Measurements from ENCODE around the gene KIAA0930. TPM values are rescaled to one million over a fixed set of nuclear protein-coding genes. Genes with fewer than 3 reads are reported as not detected.

The KIAA0930 gene
- polyA plus RNA-seq, 1 donor from 2014 or later = 129 TPM

DNA sequence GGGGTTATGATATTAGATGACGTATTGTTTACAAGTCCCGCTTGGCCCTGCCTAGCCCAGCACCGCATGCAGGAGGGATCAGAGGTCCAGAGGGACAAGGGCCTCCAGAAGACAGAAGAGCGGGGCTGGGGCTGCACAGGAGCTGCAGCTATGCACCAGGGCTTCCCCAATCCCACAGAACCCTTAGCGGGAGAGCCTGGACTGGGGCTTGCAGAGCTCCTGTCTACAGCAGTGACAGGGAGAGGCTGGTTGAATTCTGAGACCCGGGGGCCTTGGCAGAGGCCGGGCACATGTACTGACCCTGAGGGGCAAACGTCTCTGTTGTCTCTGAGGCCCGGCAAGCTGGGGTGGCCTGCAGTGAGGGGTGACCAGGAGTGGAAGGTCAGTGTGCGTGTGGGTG, 6.9 kb downstream of the KIAA0930 start:
- Histone ChIP-seq H3K9me3 (ENCODE audit: low read length) (no peaks in the 10 kb centered on the region), H3K4me3 (ENCODE audit: low read length) (no peak overlapping the region), H3K4me2 (ENCODE audit: low read length) (no peak overlapping the region), H3K9ac (ENCODE audit: low read length) (no peak overlapping the region), H3K9me2 (ENCODE audit: insufficient read depth, low read length) (no peaks in the 10 kb centered on the region), H3K36me3 (ENCODE audit: insufficient read depth, low read length) (no peaks in the 10 kb centered on the region), H3K79me2 (replicated peaks; ENCODE audit: insufficient read depth, low read length) (peaks cover 41% of the 10 kb centered on the region), H2AFZ (ENCODE audit: low read depth, low read length) (no peak overlapping the region), H3K27me3 (ENCODE audit: insufficient read depth, low read depth, low read length) (no peaks in the 10 kb centered on the region), H3F3A (ENCODE audit: insufficient read depth, low read length, poor library complexity, severe bottlenecking) (no peaks in the 10 kb centered on the region), H3K27ac (ENCODE audit: low read length) (no peak overlapping the region), H4K20me1 (ENCODE audit: insufficient read depth) (peaks cover 23% of the 10 kb centered on the region)
- TF ChIP-seq TAF1 (IDR thresholded peaks at IDR 0.05; ENCODE audit: low read depth) (no peak), EZH2 (IDR thresholded peaks at IDR 0.05; ENCODE audit: borderline replicate concordance, insufficient read depth, low read length, poor library complexity, severe bottlenecking) (no peak), RAD21 (conservative IDR thresholded peaks at IDR 0.05) (no peak), MXI1 (conservative IDR thresholded peaks at IDR 0.05; ENCODE audit: poor library complexity, severe bottlenecking) (no peak), SMC3 (conservative IDR thresholded peaks at IDR 0.05; ENCODE audit: poor library complexity) (no peak), POLR2AphosphoS5 (IDR thresholded peaks at IDR 0.05) (no peak), EP300 (conservative IDR thresholded peaks at IDR 0.05; ENCODE audit: poor library complexity, severe bottlenecking) (no peak)
- TF ChIP-seq, protein P1, sequence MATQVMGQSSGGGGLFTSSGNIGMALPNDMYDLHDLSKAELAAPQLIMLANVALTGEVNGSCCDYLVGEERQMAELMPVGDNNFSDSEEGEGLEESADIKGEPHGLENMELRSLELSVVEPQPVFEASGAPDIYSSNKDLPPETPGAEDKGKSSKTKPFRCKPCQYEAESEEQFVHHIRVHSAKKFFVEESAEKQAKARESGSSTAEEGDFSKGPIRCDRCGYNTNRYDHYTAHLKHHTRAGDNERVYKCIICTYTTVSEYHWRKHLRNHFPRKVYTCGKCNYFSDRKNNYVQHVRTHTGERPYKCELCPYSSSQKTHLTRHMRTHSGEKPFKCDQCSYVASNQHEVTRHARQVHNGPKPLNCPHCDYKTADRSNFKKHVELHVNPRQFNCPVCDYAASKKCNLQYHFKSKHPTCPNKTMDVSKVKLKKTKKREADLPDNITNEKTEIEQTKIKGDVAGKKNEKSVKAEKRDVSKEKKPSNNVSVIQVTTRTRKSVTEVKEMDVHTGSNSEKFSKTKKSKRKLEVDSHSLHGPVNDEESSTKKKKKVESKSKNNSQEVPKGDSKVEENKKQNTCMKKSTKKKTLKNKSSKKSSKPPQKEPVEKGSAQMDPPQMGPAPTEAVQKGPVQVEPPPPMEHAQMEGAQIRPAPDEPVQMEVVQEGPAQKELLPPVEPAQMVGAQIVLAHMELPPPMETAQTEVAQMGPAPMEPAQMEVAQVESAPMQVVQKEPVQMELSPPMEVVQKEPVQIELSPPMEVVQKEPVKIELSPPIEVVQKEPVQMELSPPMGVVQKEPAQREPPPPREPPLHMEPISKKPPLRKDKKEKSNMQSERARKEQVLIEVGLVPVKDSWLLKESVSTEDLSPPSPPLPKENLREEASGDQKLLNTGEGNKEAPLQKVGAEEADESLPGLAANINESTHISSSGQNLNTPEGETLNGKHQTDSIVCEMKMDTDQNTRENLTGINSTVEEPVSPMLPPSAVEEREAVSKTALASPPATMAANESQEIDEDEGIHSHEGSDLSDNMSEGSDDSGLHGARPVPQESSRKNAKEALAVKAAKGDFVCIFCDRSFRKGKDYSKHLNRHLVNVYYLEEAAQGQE (IDR thresholded peaks at IDR 0.05; ENCODE audit: borderline replicate concordance) = no peak
- TF ChIP-seq, protein P2, sequence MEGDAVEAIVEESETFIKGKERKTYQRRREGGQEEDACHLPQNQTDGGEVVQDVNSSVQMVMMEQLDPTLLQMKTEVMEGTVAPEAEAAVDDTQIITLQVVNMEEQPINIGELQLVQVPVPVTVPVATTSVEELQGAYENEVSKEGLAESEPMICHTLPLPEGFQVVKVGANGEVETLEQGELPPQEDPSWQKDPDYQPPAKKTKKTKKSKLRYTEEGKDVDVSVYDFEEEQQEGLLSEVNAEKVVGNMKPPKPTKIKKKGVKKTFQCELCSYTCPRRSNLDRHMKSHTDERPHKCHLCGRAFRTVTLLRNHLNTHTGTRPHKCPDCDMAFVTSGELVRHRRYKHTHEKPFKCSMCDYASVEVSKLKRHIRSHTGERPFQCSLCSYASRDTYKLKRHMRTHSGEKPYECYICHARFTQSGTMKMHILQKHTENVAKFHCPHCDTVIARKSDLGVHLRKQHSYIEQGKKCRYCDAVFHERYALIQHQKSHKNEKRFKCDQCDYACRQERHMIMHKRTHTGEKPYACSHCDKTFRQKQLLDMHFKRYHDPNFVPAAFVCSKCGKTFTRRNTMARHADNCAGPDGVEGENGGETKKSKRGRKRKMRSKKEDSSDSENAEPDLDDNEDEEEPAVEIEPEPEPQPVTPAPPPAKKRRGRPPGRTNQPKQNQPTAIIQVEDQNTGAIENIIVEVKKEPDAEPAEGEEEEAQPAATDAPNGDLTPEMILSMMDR (IDR thresholded peaks at IDR 0.05; ENCODE audit: poor library complexity, severe bottlenecking) = no peak

DNA sequence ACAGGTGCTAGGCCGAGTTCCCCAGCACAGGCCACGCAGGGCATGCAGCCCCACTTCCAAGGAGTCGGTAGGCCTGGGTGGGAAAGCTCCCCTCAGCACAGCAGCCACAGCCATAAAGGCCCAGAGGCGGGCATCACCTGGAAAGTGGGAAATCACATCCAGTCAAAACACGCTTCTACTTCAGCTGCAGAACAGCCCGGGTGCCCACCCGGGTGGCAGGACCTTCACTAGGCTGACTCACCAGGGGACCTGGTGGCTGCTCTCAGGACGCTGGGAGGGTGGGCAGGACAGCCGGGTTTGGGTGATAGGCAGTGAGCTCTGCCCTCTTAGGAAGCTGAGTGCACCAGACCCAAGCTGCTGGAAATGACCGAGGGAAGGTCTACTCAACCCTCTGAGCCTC, 7.3 kb downstream of the KIAA0930 start:
- TF ChIP-seq, protein P2 (IDR thresholded peaks at IDR 0.05; ENCODE audit: poor library complexity, severe bottlenecking) = no peak
- no peak for TF ChIP-seq EP300 (conservative IDR thresholded peaks at IDR 0.05; ENCODE audit: poor library complexity, severe bottlenecking)
- TF ChIP-seq, protein P1 (IDR thresholded peaks at IDR 0.05; ENCODE audit: borderline replicate concordance) = no peak
- no peak for TF ChIP-seq TAF1 (IDR thresholded peaks at IDR 0.05; ENCODE audit: low read depth)
- TF ChIP-seq RAD21 (conservative IDR thresholded peaks at IDR 0.05) = no peak
- no peak for TF ChIP-seq POLR2AphosphoS5 (IDR thresholded peaks at IDR 0.05)
- no peak for TF ChIP-seq SMC3 (conservative IDR thresholded peaks at IDR 0.05; ENCODE audit: poor library complexity)
- no peak for TF ChIP-seq EZH2 (IDR thresholded peaks at IDR 0.05; ENCODE audit: borderline replicate concordance, insufficient read depth, low read length, poor library complexity, severe bottlenecking)
- TF ChIP-seq MXI1 (conservative IDR thresholded peaks at IDR 0.05; ENCODE audit: poor library complexity, severe bottlenecking) = no peak
- Histone ChIP-seq H3K4me3 (ENCODE audit: low read length) (no peak overlapping the region), H3K36me3 (ENCODE audit: insufficient read depth, low read length) (no peaks in the 10 kb centered on the region), H3K27ac (ENCODE audit: low read length) (no peak overlapping the region), H3F3A (ENCODE audit: insufficient read depth, low read length, poor library complexity, severe bottlenecking) (no peaks in the 10 kb centered on the region), H3K79me2 (replicated peaks; ENCODE audit: insufficient read depth, low read length) (peaks cover 37% of the 10 kb centered on the region), H3K9ac (ENCODE audit: low read length) (no peak overlapping the region), H3K4me2 (ENCODE audit: low read length) (no peak overlapping the region), H3K9me2 (ENCODE audit: insufficient read depth, low read length) (no peaks in the 10 kb centered on the region), H3K27me3 (ENCODE audit: insufficient read depth, low read depth, low read length) (no peaks in the 10 kb centered on the region), H4K20me1 (ENCODE audit: insufficient read depth) (peaks cover 23% of the 10 kb centered on the region), H3K9me3 (ENCODE audit: low read length) (no peaks in the 10 kb centered on the region), H2AFZ (ENCODE audit: low read depth, low read length) (no peak overlapping the region)

Measured in neural cell (in vitro differentiated cells).